GOT3 (cell line): ENCODE results near the gene DCDC2B.

Experiments used
- DNase-seq: peaks from one replicate; lab custom pipeline; 2025; ENCODE audit warnings: mixed read lengths; lab: John Stamatoyannopoulos, UW

The DCDC2B gene

DNA sequence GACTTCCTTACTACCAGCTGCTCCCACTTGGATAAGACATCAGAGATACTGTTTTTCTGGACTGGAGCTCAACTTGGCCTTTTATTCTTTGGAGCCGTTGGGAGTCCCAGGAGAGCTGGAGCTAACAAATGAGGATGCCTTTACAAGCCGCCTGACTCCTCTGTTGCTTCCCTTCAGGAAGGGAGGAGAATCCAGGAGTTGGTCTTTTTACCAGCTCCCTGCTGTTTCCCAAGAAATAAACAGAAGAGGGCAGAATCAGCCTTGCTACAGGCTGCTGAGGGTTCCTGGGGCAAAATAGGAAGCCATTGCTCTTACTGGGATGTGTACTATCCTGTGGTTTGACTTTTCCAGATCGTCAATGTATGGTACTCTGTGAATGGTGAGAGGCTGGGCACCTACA is 14.8 kb downstream of the DCDC2B start:
- DNase-seq, result no peak

DNA sequence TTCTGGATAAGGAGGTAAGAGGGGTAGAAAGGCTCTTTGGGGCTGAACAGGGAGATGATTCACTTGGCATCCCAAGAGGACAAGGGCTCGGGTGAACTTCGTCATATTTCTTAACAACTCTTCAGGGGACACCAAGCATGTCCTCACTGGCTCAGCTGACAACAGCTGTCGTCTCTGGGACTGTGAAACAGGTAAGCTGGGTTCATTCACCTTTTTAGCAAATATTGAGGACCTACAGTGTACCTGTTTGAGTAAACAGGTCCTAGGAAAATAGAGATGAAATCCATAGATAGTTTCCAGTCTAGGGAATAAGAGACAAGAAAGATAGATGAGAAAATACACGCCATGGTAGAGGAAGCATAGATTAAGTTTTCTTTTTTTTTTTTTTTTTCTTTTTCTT is 15.4 kb downstream of the DCDC2B start:
- DNase-seq, result no peak

DNA sequence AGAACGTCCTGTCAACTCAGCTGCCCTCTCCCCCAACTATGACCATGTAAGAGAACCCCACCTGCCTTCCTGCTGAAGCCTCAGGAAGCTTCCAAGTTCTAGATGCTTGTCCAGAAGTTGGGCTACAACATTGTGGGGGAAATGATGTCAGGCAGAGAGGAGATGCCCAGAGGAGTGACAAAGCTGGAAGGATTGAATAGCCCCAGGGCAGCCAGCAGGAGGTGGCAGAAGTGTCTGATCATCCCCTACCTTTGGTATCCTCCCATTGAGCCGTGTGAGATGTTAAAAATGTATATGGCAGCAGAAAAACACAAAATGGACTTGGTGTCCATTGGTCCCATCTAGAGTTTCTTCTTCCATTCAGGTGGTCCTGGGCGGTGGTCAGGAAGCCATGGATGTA is 19.9 kb downstream of the DCDC2B start:
- no peak for DNase-seq

DNA sequence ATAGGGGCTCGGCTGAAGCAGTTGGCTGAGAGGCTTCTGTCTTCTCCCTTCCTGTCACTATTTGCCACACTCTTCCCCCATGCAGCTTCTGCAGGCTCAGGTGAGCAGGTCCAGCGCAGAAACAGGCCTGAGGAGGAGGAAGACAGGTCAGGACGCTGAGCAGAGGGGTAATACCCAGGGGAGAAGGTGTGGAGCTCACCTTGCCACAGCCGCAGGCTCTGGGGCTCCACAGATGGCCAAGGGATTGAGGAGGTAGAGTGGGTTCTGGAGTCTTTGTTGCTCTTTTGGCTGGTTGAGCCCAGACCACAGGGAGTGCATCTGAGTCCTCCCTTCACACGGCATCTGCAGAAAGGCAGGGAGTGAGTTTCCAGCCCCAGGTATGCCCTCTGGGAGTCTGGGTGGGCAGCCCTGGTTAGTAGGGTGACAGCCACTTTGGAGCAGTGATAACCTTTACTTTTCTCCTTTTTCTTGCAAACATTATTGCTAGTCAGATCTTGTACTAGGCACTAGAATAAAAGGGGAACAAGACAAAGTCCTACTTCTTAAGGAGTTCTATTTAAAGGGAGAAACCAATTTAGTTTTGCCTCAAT is 23.0 kb downstream of the DCDC2B start:
- DNase-seq, result no peak

DNA sequence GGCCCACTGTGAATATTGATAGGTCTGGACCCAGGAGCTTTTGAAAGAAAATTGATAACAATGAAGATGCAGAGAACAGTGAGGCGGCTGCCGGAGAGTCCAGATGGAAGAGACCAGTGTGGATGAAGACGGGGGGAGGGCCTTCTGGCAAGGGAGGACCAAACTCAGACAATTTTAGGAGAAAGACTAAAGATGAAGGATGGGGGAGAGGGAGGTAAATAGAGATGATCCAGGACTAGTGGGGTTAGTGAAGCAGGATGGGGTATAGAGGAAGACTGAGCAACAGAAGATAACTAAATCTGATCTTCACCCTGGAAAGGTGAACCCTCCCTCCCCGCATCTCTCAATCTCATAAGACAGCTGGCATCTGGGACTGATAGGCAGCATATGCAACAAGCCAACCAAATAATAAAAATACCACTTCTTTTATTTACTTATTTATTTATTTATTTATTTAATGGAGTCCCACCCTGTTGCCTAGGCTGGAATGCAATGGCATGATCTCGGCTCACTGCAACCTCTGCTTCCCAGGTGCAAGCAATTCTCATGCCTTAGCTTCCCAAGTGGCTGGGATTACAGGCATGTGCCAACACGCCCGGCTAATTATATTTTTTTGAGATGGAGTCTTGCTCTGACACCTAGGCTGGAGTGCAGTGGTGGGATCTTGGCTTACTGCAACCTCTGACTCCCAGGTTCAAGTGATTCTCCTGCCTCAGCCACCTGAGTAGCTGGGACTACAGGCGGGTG is 23.8 kb downstream of the DCDC2B start:
- no peak for DNase-seq

DNA sequence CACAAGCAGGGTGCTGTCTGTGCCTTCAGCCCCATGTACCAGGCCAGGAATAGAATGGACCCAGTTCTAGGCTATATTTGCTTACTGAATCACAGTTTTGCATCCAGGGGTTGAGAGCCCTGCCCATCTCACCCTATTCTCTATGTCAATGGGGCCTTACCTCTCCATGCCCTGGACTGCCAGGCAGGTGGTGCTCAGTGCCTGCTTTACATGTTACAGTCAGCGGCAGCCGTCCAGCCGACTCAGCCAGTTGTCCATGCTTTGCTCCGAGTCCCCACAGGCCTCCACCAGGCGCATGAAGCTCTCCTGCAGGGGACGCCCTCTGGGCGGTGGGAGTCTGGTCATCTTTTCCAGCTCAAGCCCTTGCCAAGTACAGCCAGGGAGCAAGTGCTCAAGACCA is 25.9 kb downstream of the DCDC2B start:
- DNase-seq, result no peak

DNA sequence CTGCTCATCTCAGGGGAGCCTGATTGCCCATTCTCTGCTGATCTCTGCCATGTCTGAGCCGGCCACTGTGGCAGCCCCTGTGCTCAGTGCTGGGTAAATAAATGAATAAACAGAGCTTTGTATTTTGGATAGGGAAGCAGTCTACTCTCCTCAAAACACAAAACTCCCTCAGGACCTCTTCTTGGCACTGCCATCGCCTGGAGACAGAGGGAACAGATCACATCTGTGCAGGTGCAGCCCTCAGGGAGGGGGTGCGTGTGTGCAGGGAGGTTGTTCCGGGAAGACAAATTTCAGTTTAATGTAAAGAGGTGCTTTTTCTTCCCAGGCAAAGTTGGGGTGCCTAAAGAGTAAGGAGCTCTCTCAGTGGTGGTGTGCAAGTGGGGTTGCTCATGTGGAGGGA is 30.4 kb downstream of the DCDC2B start:
- DNase-seq, result no peak

DNA sequence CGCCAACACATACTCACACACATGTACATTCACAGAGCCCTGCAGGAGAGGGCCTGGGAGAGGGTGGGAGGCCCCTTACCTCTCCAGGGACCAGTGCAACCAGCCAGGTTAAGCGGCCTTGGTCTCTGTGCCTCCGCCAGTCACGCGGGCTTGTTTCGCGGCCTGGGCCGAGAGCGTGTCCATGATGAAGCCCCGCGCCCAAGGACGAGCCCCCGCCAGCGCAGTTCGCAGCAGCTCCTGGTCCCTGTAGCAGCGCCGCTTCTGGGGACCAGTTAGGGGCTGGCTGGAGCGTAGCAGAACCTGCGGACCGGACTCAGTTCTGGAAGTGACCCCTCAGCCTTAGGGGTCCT is 30.9 kb downstream of the DCDC2B start:
- no peak for DNase-seq

DNA sequence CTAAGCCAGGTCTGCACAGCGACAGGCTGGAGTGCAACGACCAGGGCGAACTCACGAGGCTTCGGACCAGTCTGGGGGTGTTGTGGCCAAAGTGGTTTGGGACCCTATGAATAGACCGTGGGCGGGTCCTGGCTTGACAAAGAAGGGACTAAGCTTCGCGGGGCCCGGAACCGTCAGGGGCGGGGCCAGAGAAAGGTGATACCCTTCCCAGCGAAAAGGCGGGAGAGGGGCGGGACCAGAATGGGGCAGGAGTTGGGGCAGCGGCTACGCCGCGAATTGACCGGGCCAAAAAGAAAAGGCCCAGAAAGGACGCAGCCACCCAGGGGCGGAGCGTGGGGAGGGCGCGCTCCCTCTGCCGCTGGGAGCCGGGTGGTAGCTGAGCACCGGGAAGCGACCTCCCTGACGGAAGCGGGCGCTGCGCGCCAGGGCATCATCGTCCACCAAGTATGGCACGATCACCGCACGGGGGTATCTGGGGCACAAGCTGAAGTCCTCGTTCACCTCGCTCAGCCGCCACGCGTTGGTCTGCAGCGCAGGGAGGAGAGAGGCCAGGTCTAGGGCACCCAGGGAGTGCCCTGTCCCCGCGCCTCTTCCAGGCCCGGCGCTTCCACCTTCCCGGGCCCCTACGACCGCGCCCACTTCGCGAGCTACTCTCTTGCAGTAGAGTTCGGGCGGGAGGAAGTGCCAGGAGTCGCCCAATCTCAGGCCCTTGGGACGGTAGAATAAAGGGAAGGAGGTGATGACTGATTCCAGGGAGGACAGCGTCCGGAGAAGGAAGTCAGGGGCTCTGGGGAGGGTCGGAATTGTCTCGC is 31.5 kb downstream of the DCDC2B start:
- DNase-seq, result no peak

DNA sequence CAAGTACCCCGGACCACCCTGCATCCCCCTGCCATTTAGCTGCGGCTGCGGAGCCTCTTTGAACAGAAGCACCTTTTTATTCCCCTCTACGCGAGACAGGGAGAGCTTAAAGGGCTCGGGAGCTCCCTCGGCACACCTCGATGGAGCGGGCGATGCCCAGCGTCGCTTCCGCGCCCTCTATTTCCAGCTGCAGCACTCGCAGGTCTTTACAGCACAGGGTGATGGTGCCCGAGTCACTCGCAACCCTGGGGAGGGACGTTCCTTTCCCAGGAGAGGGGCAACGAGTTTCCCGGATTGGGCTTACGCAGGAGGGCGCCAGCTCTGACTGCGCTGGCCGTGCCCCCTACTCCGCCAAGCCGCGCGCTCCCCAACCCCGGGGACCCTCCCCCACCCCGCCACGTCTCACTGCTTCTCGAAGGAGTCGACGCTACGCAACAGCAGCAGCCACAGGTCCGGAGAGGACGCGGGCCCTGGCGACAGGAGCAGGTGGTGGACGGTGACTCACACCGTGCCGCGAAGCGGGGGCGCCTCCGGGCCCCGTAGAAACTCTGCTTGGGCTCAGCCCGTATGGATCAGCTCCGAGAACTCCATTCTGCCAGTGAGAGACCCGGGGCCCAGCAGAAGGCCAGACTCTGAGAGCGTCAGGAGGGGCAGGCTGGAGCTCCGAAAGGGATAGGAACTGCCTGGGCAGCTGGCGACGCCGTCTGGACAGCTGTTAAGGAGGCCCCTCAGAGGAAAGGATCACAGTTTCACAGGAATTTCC is 32.3 kb downstream of the DCDC2B start:
- no peak for DNase-seq

DNA sequence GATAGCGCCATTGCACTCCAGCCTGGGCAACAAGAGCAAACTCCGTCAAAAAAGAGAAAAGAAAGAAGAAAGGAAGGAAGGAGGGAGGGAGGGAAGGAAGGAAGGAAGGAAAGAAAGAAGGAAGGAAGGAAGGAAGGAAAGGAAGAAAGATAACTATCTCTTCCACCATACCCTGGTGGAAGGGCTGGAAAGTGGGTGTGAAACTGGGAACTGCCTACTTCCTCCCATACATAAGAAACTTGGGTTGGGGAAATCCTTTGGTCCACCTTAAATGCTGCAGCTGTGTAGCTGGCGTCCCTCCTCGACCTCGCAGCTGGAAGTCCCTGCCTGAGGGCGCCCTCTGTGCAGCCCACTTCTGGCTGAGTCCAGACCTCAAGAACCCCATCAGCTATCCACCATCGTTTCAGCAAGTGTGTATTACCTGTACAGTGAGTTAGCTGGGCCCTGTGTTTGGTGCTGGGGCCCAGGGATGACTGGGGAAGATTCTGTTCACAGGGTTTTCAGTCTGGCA is 33.5 kb downstream of the DCDC2B start:
- no peak for DNase-seq

DNA sequence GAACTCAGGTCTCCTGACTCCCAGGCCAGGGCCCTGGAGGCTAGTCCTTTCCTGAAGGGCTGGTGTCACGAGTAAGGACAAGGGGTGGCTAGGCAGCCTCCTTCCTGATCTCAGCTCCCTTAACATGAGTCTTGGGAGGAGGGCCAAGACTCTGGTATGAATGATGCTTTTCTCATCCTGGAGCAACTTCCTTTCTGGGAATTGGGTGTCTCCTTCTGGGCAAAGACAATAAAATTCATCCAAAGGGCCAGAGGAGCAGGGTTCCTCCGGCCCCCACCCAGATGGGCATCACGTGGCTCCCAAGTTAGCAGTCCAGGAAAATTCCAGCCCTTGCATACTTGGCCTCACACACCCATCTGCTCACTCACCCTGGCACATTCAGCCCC is 38.0 kb downstream of the DCDC2B start, which contains the start of gene FAM167B:
TSS of gene FAM167B (plus strand) at position 335 of the 386 bp plus-strand sequence. CDS start 200 bp downstream, outside the sequence.
- DNase-seq, result no peak

DNA sequence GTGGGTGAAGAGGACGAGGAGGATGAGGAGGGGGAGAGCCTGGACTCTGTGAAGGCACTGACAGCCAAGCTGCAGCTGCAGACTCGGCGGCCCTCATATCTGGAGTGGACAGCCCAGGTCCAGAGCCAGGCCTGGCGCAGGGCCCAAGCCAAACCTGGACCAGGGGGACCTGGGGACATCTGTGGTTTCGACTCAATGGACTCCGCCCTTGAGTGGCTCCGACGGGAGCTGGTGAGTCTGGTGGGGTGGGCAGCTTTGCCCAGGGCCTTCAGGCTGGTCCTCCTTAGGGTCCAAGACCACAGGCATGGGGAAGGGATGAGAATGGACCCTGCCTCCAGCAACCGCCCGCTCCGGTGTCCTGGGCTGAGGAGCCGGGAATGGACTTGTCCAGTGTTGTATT is 38.6 kb downstream of the DCDC2B start:
- no peak for DNase-seq

DNA sequence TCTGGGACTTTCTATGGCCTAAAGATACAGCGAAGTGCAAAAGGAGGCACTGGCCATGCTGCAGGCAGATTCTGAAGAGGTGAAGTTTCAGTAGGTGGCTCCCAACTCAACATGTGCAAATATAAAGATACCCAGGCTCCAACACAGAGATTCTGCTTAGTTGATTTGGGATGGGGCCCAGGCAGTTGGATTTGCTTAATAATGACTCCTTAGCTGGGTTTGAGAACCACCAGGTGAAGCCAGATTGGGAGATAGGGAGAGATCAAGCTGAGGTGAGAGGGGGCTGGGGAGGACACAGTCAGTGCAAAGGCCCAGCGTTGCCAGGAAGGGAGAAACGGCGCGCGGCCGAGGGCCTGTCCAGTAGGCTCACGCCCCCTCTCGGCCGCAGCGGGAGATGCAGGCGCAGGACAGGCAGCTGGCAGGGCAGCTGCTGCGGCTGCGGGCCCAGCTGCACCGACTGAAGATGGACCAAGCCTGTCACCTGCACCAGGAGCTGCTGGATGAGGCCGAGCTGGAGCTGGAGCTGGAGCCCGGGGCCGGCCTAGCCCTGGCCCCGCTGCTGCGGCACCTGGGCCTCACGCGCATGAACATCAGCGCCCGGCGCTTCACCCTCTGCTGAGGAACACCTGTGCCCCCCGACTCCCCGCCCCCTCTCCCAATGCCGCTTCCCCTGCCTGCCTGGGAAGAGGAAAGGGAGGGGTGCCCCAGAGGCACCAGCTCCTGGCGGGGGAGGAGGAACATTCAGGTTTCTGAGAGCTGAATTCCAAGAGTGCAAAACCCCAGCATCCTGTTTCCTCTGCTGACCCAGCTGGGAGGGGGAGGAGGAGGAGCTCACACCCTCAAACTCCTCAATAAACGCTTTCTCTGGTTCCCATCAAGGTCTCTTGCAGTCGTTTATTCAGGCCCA is 39.3 kb downstream of the DCDC2B start:
- no peak for DNase-seq

DNA sequence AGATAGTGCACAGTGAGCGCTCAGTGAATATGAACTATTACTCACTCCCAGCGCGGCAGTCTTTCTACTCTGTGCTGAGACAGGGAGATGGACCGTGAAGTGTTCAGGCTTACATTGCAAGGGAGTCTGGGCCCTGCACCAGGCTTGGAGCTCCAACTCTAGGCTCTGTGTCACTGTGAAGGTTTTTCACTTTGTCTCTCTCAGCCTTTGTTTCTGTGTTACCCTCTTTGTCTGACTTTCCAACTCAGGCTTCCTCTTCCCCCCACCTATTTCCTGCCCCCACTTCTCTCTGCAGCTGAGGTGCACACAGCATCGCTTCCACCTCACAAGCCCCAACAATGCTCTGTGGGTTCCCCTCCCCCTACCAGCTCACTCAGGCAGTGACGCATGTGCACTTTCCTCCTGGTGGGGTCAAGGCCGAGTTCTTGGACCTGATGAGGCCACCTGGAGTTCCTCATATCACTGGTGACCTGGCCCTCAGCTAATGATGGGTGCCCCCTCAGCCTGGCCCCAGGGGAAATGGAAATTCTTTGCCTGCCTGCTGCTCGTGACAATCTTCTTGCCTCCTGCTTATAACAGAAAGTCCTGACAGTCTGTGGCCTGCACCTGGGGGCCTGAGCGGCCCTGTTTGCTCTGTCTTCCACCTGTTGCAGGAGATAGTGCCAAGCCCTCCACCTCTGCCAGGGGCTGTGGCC is 41.1 kb downstream of the DCDC2B start:
- DNase-seq, result no peak

DNA sequence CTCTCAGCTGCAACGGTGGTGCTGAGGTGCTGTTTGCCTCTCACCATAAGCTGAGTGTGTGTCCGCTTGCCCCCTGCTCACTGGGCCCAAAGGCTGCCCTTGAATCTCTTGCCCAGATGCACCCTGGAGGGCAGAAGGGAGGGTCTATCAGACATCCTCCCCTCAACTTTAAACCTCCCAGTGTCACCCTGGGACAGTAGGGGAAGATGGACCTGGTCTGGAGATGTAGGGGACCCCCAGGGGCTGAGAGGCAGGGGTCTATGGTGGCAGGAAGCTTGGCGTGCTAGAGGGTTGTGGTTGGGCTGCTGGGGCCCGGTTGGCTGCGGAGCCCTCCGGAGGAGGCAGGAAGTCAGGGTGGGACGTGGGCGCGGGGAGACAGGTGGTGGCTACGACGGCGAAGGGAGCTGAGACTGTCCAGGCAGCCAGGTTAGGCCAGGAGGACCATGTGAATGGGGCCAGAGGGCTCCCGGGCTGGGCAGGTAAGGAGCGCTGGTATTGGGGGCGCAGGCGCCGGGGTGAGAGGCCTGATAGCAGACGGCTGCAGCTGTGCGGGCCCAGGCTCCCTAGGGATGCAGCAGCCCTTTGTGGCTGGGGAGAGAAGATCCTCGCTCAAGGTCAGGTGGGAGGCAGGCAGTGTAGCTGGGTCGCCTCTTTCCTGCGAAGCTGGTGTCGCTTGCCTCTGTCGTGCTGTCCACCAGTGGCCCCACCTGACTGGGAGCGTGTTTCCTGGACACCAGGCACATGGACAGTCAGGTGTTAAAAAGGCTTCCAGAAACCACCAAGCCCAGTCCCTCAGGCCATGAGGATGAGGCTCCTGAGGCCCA is 42.2 kb downstream of the DCDC2B start, which contains the start of gene LCK:
TSS of gene LCK (plus strand) at position 373 of the 824 bp plus-strand sequence. CDS start 23,065 bp downstream, outside the sequence.
- DNase-seq, result no peak

DNA sequence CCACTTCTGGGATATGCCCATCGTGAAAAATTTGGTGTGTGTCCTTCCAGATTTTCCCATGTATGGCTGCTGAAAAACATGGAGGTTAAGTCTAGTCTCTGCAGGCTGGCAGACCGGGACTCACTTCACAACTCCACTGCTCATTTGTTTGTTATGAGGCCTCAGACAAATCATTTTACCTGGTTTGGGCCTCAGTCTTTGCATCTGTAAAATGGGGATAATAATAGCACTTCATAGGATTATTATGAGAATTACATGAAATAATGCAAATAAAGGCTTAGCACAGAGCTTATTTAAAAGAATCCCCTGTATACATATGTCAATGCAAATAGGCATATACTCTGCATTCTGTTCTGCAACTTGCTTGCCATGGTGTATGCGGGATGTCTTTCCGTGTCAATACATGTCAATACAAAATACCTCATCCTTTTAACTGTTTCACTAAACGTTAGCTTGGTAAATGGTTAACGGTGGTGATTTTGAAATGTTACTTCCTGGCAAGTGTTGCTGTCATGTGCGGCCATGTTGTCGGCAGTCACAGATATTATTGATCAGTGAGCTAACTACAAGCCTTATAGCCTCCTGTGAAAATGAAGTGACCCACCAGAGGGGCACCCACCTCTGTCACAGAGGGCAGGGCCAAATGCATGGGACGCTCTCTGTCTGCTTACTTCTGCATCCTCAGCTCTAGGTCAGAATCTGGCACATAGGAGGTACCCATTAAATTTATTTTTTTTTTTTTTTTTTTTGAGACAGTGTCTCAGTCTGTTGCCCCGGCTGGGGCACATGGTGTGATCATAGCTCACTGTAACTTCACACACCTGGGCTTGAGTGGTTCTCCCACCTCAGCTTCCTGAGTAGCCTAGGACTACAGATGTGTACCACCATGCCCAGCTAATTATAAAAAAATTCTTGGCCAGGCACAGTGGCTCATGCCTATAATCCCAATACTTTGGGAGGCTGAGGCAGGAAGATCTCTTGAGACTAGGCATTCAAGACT is 46.5 kb downstream of the DCDC2B start:
- no peak for DNase-seq
